Measurements from ENCODE around the gene TAAR2.
A peak's percentile ranks its signal among the peaks of the same experiment; 100 is the strongest.

TAAR2 gene

GRCh38 chr6:132590362-132590761 is 33.7 kb downstream of the TAAR2 start:
- Histone ChIP-seq H3K27ac (ENCODE audit: extremely low read depth, low read depth, low read length) (no peak overlapping the region), H3K4me3 (ENCODE audit: low read depth, low read length) (no peak overlapping the region), H3K4me1 (ENCODE audit: control insufficient read depth, insufficient read depth, low read length) (no peaks in the 10 kb centered on the region), H3K36me3 (ENCODE audit: control insufficient read depth in 2 of 2, insufficient read depth in 1 of 2, low read length in 2 of 2) (no peaks in the 10 kb centered on the region), H3K9me3 (ENCODE audit: control insufficient read depth, insufficient read depth, low read depth, low read length) (no peaks in the 10 kb centered on the region)
- ChIA-PET POLR2A (no interaction called here), CTCF (interaction anchor here (0.6 to 1.3 kb wide), 3 partner anchors 9 to 311 kb away, joined by 3 to 4 read pairs (median 3); no protein-coding TSS in a partner anchor)
- TF ChIP-seq YY1 (tag by site-specific recombination; IDR thresholded peaks at IDR 0.05) = no peak
- no peak for TF ChIP-seq KLF8 (tag by site-specific recombination; IDR thresholded peaks at IDR 0.05)
- TF ChIP-seq ZNF214 (tag by site-specific recombination; IDR thresholded peaks at IDR 0.05; ENCODE audit: borderline replicate concordance) = no peak
- TF ChIP-seq ZNF701 (tag by site-specific recombination; IDR thresholded peaks at IDR 0.05) = no peak
- no peak for TF ChIP-seq IKZF3 (tag by site-specific recombination; IDR thresholded peaks at IDR 0.05)
- TF ChIP-seq ZNF514 (tag by site-specific recombination; IDR thresholded peaks at IDR 0.05) = no peak
- no peak for TF ChIP-seq ZNF211 (tag by site-specific recombination; IDR thresholded peaks at IDR 0.05; ENCODE audit: low read depth)
- TF ChIP-seq ZNF561 (tag by site-specific recombination; IDR thresholded peaks at IDR 0.05; ENCODE audit: borderline replicate concordance) = no peak
- no peak for TF ChIP-seq ZNF16 (tag by site-specific recombination; IDR thresholded peaks at IDR 0.05; ENCODE audit: low read depth)
- TF ChIP-seq MEIS1 (CRISPR knock-in tag; IDR thresholded peaks at IDR 0.05; ENCODE audit: borderline replicate concordance) = no peak
- TF ChIP-seq GLIS1 (tag by site-specific recombination; IDR thresholded peaks at IDR 0.05) = no peak
- no peak for TF ChIP-seq SP7 (tag by site-specific recombination; IDR thresholded peaks at IDR 0.05)
- TF ChIP-seq BCL11B (tag by site-specific recombination; IDR thresholded peaks at IDR 0.05; ENCODE audit: low read depth) = no peak

GRCh38 chr6:132589454-132589853 is 34.6 kb downstream of the TAAR2 start, which contains the start of gene TAAR5:
TAAR5 (minus strand) TSS chr6:132589741; CDS start chr6:132589686, 55 bp downstream.
- ChIA-PET CTCF (interaction anchor here (0.6 to 1.3 kb wide), 3 partner anchors 9 to 310 kb away, joined by 3 to 4 read pairs (median 3); no protein-coding TSS in a partner anchor), POLR2A (no interaction called here)
- TF ChIP-seq ZNF274 (IDR thresholded peaks at IDR 0.05; ENCODE audit: low read length) = no peak
- TF ChIP-seq ZNF274 (tag by site-specific recombination; IDR thresholded peaks at IDR 0.05; ENCODE audit: borderline replicate concordance) = no peak
- TF ChIP-seq REST (tag by site-specific recombination; IDR thresholded peaks at IDR 0.05) = peak; percentile 73
- TF ChIP-seq ZNF114 (tag by site-specific recombination; IDR thresholded peaks at IDR 0.05) = no peak
- Histone ChIP-seq H3K4me1 (ENCODE audit: control insufficient read depth, insufficient read depth, low read length) (no peaks in the 10 kb centered on the region), H3K36me3 (ENCODE audit: control insufficient read depth in 2 of 2, insufficient read depth in 1 of 2, low read length in 2 of 2) (no peaks in the 10 kb centered on the region), H3K9me3 (ENCODE audit: control insufficient read depth, insufficient read depth, low read depth, low read length) (no peaks in the 10 kb centered on the region), H3K4me3 (ENCODE audit: low read depth, low read length) (no peak within 1 kb of the TSS), H3K27ac (ENCODE audit: extremely low read depth, low read depth, low read length) (no peak within 1 kb of the TSS)

GRCh38 chr6:132587424-132587823 is 36.7 kb downstream of the TAAR2 start:
- POLR2A ChIA-PET = no interaction called here
- no peaks in the 10 kb centered on the region for H3K9me3 ChIP-seq (ENCODE audit: control insufficient read depth, insufficient read depth, low read depth, low read length)
- CTCF ChIA-PET = no interaction called here
- no peak for TF ChIP-seq PRDM6 (tag by site-specific recombination; IDR thresholded peaks at IDR 0.05)
- no peak for TF ChIP-seq ELK4 (IDR thresholded peaks at IDR 0.05; ENCODE audit: borderline replicate concordance, low read depth, low read length)
- TF ChIP-seq PRDM4 (tag by site-specific recombination; IDR thresholded peaks at IDR 0.05) = no peak
- TF ChIP-seq ZNF132 (tag by site-specific recombination; IDR thresholded peaks at IDR 0.05; ENCODE audit: borderline replicate concordance) = no peak
- TF ChIP-seq ZNF747 (tag by site-specific recombination; IDR thresholded peaks at IDR 0.05) = no peak
- no peak for TF ChIP-seq ZBTB6 (tag by site-specific recombination; IDR thresholded peaks at IDR 0.05)

More at GRCh38 chr6:132587424-132587823, 36.7 kb downstream of the TAAR2 start:
- H3K4me3 ChIP-seq (ENCODE audit: low read depth, low read length) = no peak overlapping the region
- no peak overlapping the region for H3K27ac ChIP-seq (ENCODE audit: extremely low read depth, low read depth, low read length)
- no peaks in the 10 kb centered on the region for H3K4me1 ChIP-seq (ENCODE audit: control insufficient read depth, insufficient read depth, low read length)
- H3K36me3 ChIP-seq (ENCODE audit: control insufficient read depth in 2 of 2, insufficient read depth in 1 of 2, low read length in 2 of 2) = no peaks in the 10 kb centered on the region
